Measurements from ENCODE around the gene ATP2B2. TPM values are rescaled to one million over a fixed set of nuclear protein-coding genes. Genes with fewer than 3 reads are reported as not detected.

ATP2B2 gene
- total and polyA plus RNA-seq, 2 of the 8 experiments (the other 6 are each of a cell fraction or from before 2014, with no cell fraction given), result 0.14 to 1.2 TPM

DNA sequence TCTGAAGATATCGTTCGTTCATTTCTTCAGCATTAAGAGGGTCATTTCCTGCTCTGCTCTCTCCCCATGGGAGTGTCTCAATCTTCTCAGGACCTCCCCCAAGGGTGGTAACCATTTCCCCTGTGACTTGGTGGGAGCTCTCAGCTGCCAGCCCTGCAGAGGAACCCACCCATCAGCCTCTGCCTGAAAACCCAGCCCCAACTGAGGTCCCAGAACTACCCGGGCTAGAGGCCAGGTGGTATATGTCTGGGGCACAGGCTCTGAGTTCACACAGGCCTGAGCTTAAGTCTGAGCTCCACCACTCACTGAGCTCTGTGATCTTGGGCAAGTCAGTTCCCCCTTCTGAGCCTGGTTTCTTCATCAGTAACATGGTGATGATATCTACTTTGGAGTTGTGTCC is 10.0 kb upstream of the ATP2B2 start (continued):
- TF ChIP-seq SIRT6 (IDR thresholded peaks at IDR 0.05; ENCODE audit: low read length), result no peak

All from H1 (cell line).